Loucy (cell line): ENCODE measurements around the gene GRM7.

Experiments
- CTCF ChIP-seq: fragments of 200-600 bp; sonication (generic); conservative IDR thresholded peaks from 2 replicates; pipeline ENCODE4 v1.5.1; 2014; ENCODE audit warnings: mild to moderate bottlenecking, antibody characterized with exemption, low read length
- EZH2phosphoT487 ChIP-seq: fragments of 200-600 bp; IDR thresholded peaks from 2 replicates; pipeline ENCODE4 v1.6.1; 2018; ENCODE audit warnings: antibody characterized with exemption, mild to moderate bottlenecking, moderate library complexity, borderline replicate concordance

DNA sequence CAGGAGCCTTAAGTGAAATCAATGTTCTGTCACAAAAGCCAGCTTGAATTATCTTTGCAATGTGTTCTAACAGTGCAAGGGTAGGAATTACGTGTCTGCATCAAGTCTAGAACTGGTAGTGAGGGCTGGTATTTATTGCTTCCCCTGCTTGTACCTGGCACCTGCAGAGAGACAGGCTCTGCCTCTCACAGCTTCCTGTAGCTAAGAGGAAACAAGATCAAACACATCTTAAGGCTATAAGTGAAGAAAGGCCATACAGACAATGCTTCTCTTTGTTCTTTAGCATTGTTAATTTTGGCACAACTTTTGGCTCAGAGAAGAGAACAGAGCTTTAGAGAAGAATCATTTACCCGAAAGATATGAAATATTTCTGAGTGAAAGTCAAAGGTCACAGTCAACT lies 479.9 kb downstream of the GRM7 start:
- no peak for TF ChIP-seq CTCF
- TF ChIP-seq EZH2phosphoT487: no peak
